Prostate gland (tissue), 2 donors: ENCODE data around the gene ARL5B.
"Not testable (repeated sequence)": the region's sequence is repeated elsewhere in the genome, so short reads cannot be mapped to it uniquely, and the experiment has no call there.

Source experiments
- CTCF ChIP-seq, 4 experiments: fragments of 200-600 bp in 2 of 4; fragments of 450-650 bp in 2 of 4; sonication (generic) in 2 of 4; IDR thresholded peaks; 1 replicate in 3 of 4; 2 replicates in 1 of 4; pipeline ENCODE4 v1.5.1; 2016 to 2019; ENCODE audit warnings: antibody characterized with exemption in 4 of 4, mild to moderate bottlenecking in 2 of 4, moderate library complexity in 2 of 4
- POLR2A ChIP-seq: fragments of 450-650 bp; IDR thresholded peaks from one replicate; pipeline ENCODE4 v1.6.1; 2016; ENCODE audit warnings: antibody characterized with exemption, mild to moderate bottlenecking

DNA sequence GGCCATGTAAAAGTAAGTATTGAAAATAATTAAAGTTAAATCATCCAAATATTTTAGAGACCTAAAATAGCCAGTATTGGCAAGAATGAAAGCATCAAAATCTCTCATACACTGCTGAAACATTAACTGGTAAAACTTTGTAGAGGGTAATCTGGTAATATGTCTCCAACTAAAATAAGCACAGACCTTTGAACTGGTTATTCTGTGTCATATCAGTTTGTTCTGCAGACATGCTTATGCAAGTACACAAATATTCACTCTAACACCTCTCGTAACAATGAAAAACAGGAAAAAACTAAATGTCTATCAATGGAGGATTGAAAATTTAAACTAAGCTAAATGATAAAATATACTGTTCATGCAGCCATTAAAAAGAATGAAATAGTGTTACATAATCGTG lies 19.5 kb upstream of the ARL5B start:
- TF ChIP-seq CTCF (IDR thresholded peaks at IDR 0.05); POLR2A: not testable (repeated sequence)
